ENCODE data around the gene MRAP2. TPM values are rescaled to one million over a fixed set of nuclear protein-coding genes. Genes with fewer than 3 reads are reported as not detected.
"Not testable (repeated sequence)": the region's sequence is repeated elsewhere in the genome, so short reads cannot be mapped to it uniquely, and the experiment has no call there.

The MRAP2 gene
- total RNA-seq, 1 donor from 2014 or later = 7.7 TPM

DNA sequence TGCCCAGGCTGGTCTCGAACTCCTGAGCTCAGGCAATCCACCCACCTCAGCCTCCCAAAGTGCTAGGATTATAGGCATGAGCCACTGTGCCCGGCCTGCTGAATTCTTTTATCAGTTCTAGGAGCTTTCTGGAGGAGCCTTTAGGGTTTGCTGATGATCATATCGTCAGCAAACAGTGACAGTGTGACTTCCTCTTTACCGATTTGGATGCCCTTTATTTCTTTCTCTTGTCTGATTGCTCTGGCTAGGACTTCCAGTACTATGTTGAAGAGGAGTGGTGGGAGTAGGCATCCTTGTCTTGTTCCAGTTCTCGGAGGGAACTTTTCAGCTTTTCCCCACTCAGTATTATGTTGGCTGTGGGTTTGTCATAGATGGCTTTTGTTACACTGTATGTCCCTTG, 35.3 kb downstream of the MRAP2 start:
- not testable (repeated sequence) for FAIRE-seq; DNase-seq (ENCODE audit: low spot score in 2 of 2)

GRCh38 chr6:84072442-84072997, 38.9 kb downstream of the MRAP2 start:
- no peak for FAIRE-seq
- no peak for DNase-seq (ENCODE audit: low spot score in 2 of 2)

GRCh38 chr6:84074988-84075781, 41.6 kb downstream of the MRAP2 start:
- DNase-seq (ENCODE audit: low spot score in 2 of 2) = no peak
- no peak for FAIRE-seq

- DNase-seq (ENCODE audit: low spot score in 2 of 2) = no peak
- no peak for FAIRE-seq
Observed at GRCh38 chr6:84077645-84078044, 44.1 kb downstream of the MRAP2 start.

GRCh38 chr6:84078335-84078734, 44.8 kb downstream of the MRAP2 start:
- no peak for FAIRE-seq
- DNase-seq (ENCODE audit: low spot score in 2 of 2) = no peak

DNA sequence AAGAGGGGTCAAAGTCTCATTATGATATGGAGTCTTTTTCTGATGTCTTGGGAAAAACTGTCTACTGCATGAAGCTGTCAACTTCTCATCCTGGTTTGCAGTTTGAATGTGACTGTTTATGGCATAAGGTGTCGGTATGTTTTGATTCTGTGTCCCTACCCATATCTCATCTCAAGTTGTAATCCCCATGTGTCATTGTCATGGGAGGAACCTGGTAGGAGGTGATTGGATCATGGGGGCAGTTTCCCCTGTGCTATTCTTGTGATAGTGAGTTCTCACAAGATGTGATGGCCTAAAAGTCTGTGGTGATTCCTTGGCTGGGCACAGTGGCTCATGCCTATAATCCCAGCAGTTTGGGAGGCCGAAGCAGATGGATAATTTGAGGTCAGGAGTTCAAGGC, 47.6 kb downstream of the MRAP2 start:
- no peak for FAIRE-seq

DNA sequence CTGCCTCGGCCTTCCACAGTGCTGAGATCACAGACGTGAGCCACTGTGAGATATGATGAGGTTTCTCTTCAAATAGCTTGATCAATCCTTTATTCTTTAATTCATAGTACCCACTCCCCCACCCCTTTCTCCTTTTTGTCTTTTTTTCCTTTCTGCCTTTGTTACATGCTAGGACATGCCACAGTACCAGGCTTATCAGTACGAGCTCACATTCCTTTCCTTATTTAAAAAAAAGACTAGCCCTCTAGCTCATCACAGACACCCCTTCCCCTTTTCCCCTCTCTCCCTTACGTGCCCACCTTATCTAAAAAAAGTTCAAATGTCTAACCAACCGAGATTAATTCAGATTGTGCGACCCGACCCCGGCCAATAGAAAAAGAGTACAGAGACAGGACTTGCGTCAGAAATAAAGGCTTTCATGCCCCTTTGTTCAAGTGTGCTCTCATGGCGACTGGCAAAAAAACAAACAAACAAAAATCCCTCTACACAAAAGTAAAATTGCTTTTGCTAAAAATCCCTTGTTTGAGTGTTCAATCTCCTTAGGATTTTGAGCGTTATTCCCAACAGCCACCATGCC, 49.2 kb downstream of the MRAP2 start:
- DNase-seq (ENCODE audit: low spot score in 2 of 2) = no peak
- no peak for FAIRE-seq

More for the DNA sequence above, 47.6 kb downstream of the MRAP2 start:
- no peak for DNase-seq (ENCODE audit: low spot score in 2 of 2)

DNA sequence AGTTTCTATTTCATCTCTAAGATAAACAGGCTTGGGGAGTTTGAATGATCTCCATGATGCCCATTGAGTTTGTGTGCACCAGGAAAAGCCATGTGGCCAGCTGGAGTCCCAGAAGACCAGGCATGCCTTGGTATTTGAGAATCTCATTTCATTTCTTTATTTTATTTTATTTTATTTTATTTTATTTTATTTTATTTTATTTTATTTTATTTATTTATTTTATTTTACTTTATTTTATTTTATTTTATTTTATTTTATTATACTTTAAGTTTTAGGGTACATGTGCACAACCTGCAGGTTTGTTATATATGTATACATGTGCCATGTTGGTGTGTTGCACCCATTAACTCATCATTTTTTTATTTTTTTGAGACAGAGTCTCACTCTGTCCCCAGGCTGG, 51.1 kb downstream of the MRAP2 start:
- FAIRE-seq = peak; percentile 13
- DNase-seq (ENCODE audit: low spot score in 2 of 2) = not testable (repeated sequence)

GRCh38 chr6:84086056-84086455, 52.5 kb downstream of the MRAP2 start:
- FAIRE-seq (no peak), DNase-seq (ENCODE audit: low spot score in 2 of 2) (no peak)

- no peak for FAIRE-seq
- DNase-seq (ENCODE audit: low spot score in 2 of 2) = no peak
Observed at GRCh38 chr6:84086545-84087429, 53.2 kb downstream of the MRAP2 start.

DNA sequence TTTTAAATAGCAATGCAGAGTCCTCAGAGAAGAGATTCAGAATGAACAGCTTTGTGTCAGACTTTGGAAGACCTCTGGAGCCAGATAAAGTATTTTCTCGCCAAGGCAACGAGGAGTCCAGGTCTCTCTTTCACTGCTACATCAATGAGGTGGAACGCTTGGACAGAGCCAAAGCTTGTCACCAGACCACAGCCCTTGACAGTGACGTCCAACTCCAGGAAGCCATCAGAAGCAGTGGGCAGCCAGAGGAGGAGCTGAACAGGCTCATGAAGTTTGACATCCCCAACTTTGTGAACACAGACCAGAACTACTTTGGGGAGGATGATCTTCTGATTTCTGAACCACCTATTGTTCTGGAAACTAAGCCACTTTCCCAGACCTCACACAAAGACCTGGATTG, 55.5 kb downstream of the MRAP2 start:
- no peak for DNase-seq (ENCODE audit: low spot score in 2 of 2)
- no peak for FAIRE-seq

GRCh38 chr6:84089552-84089951, 56.0 kb downstream of the MRAP2 start:
- no peak for DNase-seq (ENCODE audit: low spot score in 2 of 2)
- no peak for FAIRE-seq

GRCh38 chr6:84093441-84094435, 60.2 kb downstream of the MRAP2 start:
- DNase-seq (ENCODE audit: low spot score in 2 of 2) = no peak
- FAIRE-seq = no peak

GRCh38 chr6:84095156-84095555, 61.6 kb downstream of the MRAP2 start:
- FAIRE-seq (no peak), DNase-seq (ENCODE audit: low spot score in 2 of 2) (no peak)

GRCh38 chr6:84103029-84103428, 69.5 kb downstream of the MRAP2 start:
- FAIRE-seq = no peak

DNA sequence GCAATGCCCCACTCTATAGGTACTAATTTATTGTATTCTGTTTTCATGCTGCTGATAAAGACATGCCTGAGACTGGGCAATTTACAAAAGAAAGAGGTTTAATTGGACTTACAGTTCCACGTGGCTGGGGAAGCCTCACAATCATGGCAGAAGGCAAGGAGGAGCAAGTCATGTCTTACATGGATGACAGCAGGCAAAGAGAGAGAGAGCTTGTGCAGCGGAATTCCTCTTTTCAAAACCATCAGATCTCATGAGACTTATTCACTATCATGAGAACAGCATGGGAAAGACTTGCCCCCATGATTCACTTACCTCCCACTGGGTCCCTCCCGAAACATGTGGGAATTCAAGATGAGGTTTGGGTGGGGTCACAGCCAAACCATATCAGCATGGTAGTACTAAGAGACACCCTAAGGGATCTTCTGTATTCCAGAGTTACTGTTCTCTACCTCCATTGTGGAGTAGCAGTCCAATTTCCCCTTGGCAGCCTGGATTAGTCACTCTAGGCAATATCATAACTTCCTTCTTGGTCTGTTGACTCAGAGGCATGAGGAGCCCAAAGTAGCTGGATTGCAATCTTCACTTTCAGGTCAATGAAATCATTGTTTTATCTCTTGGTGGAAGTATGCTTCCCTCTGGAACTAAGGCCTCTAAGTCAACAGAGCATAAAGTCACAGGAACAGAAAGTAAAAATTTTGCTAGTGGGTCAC, 71.8 kb downstream of the MRAP2 start:
- FAIRE-seq = not testable (repeated sequence)

More at GRCh38 chr6:84103029-84103428, 69.5 kb downstream of the MRAP2 start:
- no peak for DNase-seq (ENCODE audit: low spot score in 2 of 2)

DNA sequence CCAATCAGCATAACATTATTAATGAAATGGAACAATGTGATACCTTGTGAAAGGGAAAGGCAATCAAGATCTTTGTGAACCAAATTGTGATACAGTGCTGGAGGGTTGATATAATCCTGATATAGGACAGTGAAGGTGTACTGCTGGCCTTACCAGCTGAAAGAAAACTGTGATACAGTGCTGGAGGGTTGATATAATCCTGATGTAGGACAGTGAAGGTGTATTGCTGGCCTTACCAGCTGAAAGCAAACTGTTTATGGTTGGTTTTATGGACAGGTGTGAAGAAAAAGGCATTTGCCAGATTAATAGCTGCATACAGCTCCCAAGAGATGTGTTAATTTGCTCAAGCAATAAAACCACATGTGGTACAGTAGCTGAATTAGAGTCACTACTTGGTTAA, 73.9 kb downstream of the MRAP2 start:
- no peak for DNase-seq (ENCODE audit: low spot score in 2 of 2)
- no peak for FAIRE-seq

More for the DNA sequence above, 71.8 kb downstream of the MRAP2 start:
- DNase-seq (ENCODE audit: low spot score in 2 of 2) = not testable (repeated sequence)

DNA sequence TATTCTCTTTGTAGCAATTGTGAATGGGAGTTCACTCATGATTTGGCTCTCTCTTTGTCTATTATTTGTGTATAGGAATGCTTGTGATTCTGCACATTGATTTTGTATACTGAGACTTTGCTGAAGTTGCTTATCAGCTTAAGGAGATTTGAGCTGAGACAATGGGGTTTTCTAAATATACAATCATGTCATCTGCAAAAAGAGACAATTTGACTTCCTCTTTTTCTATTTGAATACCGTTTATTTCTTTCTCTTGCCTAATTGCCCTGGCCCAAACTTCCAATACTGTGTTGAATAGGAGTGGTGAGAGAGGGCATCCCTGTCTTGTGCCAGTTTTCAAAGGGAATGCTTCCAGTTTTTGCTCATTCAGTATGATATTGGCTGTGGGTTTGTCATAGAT, 77.8 kb downstream of the MRAP2 start:
- FAIRE-seq; DNase-seq (ENCODE audit: low spot score in 2 of 2): not testable (repeated sequence)

Measured in frontal cortex (tissue), 4 donors.